Motor neuron (in vitro differentiated cells): ENCODE measurements around the gene PPP1R13B. TPM values are rescaled to one million over a fixed set of nuclear protein-coding genes. Genes with fewer than 3 reads are reported as not detected.
"Not testable (repeated sequence)": the region's sequence is repeated elsewhere in the genome, so short reads cannot be mapped to it uniquely, and the experiment has no call there.

Experiments used
- ATAC-seq, 8 experiments: fragments of 200-7000 bp; cut with Tn5 transposase; replicated peaks in 6 of 8; 2 replicates each; pipeline ENCODE4 v1.8.0; 2021; ENCODE audit warnings: mild to moderate bottlenecking in 8 of 8, moderate library complexity in 8 of 8
- H3K27ac ChIP-seq, 2 donors: fragments of 250-450 bp; sonication (Bioruptor Pico); 2 replicates each; pipeline ENCODE4 v1.9.0; 2021; ENCODE audit warnings: antibody characterized with exemption in 2 of 2, mild to moderate bottlenecking in 2 of 2, moderate library complexity in 1 of 2
- H3K4me1 ChIP-seq, 2 donors: fragments of 250-450 bp; sonication (Bioruptor Pico); replicated peaks in 1 of 2; 2 replicates each; pipeline ENCODE4 v1.6.1; 2021; ENCODE audit warnings: antibody characterized with exemption in 2 of 2, mild to moderate bottlenecking in 2 of 2, moderate library complexity in 1 of 2
- H3K4me3 ChIP-seq, 5 donors: fragments of 250-450 bp; sonication (Bioruptor Pico); 2 replicates each; pipeline ENCODE4 v1.9.0; 2021; ENCODE audit warnings: antibody characterized with exemption in 5 of 5, mild to moderate bottlenecking in 5 of 5, moderate library complexity in 4 of 5
- WGBS, 10 experiments: fragments of 450-650 bp; shearing (Covaris generic); methylation state at CpG; one replicate each; pipeline ENCODE4 v1.0.0; 2022; 5-methylcytosine and 5-hydroxymethylcytosine counted together
- in situ Hi-C, 9 experiments: fragments of 400-800 bp; cut with MboI; loops; one replicate each; pipeline ENCODE4 v1.15.0; 2021; ENCODE audit warnings: low sequenced_read_pairs in 9 of 9, low pct_unique_long_range_greater_than_20kb in 2 of 9; ENCODE audit not compliant: unreplicated experiment in 9 of 9
- total RNA-seq, 8 experiments: library from RNA; unstranded; fragments of 300-600 nt; gene quantifications; 2 replicates each; pipeline versions ENCODE4 v1.2.3 to v1.2.4, GENCODE V29; 2022

The PPP1R13B gene
- 10 to 100 TPM in 1 of 8 experiments, 1 to 10 TPM in 7; 3.0 to 10.6 (median 8.6) TPM for total RNA-seq

GRCh38 chr14:103847451-103848174 lies at the start of gene PPP1R13B:
PPP1R13B (minus strand) TSS chr14:103847575; CDS start chr14:103847307, 268 bp downstream.
- Histone ChIP-seq H3K4me3 (peak within 1 kb of the TSS; percentile 57 to 92 (median 66)), H3K4me1 (peaks cover 11 to 17% of the 10 kb centered on the region in 2 donors), H3K27ac (peak within 1 kb of the TSS; percentile 64 to 73)
- 0% methylated on average over 8 of the region's 104 CpGs; no CpG with 5 or more reads in 9 of the 10 experiments for WGBS, 10 experiments
- ATAC-seq = peak; percentile 88 to 95 (median 90)
- in situ Hi-C loops = no loop called here

- WGBS, 10 experiments = 38 to 100% (median 67%) methylated on average over 1 to 6 of the region's 6 CpGs; no CpG with 5 or more reads in 4 of the 10 experiments
- Histone ChIP-seq H3K4me1 (no peaks in the 10 kb centered on the region), H3K4me3 (no peak overlapping the region), H3K27ac (no peak overlapping the region)
- no peak for ATAC-seq
- in situ Hi-C loops = no loop called here
Measured at GRCh38 chr14:103896578-103896977, 49.2 kb upstream of the PPP1R13B start.

- WGBS, 10 experiments = 14 to 79% methylated on average over 1 to 4 of the region's 7 CpGs; no CpG with 5 or more reads in 8 of the 10 experiments
- no peak overlapping the region for H3K27ac ChIP-seq
- in situ Hi-C loops = no loop called here
Measured at GRCh38 chr14:103894723-103895059, 47.3 kb upstream of the PPP1R13B start.

GRCh38 chr14:103894034-103894722 lies 46.8 kb upstream of the PPP1R13B start:
- no peak overlapping the region for H3K4me3 ChIP-seq
- WGBS, 10 experiments = 8 to 100% (median 67%) methylated on average over 2 to 7 of the region's 26 CpGs; no CpG with 5 or more reads in 5 of the 10 experiments
- no peak overlapping the region for H3K27ac ChIP-seq
- in situ Hi-C loops = no loop called here
- ATAC-seq = no peak
- no peaks in the 10 kb centered on the region for H3K4me1 ChIP-seq

More at GRCh38 chr14:103894723-103895059, 47.3 kb upstream of the PPP1R13B start:
- Histone ChIP-seq H3K4me3 (no peak overlapping the region), H3K4me1 (no peaks in the 10 kb centered on the region)
- no peak for ATAC-seq

- ATAC-seq = no peak
- Histone ChIP-seq H3K4me3 (no peak overlapping the region), H3K27ac (no peak overlapping the region), H3K4me1 (no peaks in the 10 kb centered on the region)
- in situ Hi-C loops = no loop called here
- 29 to 83% (median 40%) methylated on average over 1 to 3 of the region's 8 CpGs; no CpG with 5 or more reads in 5 of the 10 experiments for WGBS, 10 experiments
Measured at GRCh38 chr14:103892247-103892646, 44.9 kb upstream of the PPP1R13B start.

GRCh38 chr14:103891667-103892215 lies 44.4 kb upstream of the PPP1R13B start:
- H3K27ac ChIP-seq = no peak overlapping the region
- ATAC-seq = no peak
- 73 to 100% (median 90%) methylated on average over 1 to 6 of the region's 15 CpGs; no CpG with 5 or more reads in 3 of the 10 experiments for WGBS, 10 experiments
- H3K4me3 ChIP-seq = no peak overlapping the region
- in situ Hi-C loops = no loop called here
- H3K4me1 ChIP-seq = no peaks in the 10 kb centered on the region

- 50 to 93% (median 80%) methylated on average over 2 to 4 of the region's 18 CpGs; no CpG with 5 or more reads in 3 of the 10 experiments for WGBS, 10 experiments
- Histone ChIP-seq H3K4me3 (no peak overlapping the region), H3K27ac (no peak overlapping the region), H3K4me1 (no peaks in the 10 kb centered on the region)
- in situ Hi-C loops = no loop called here
- ATAC-seq = no peak
Measured at GRCh38 chr14:103890821-103891666, 43.7 kb upstream of the PPP1R13B start.

- Histone ChIP-seq H3K4me3 (no peak overlapping the region), H3K4me1 (no peaks in the 10 kb centered on the region), H3K27ac (no peak overlapping the region)
- WGBS, 10 experiments = 80 to 94% (median 93%) methylated on average over 2 to 6 of the region's 10 CpGs; no CpG with 5 or more reads in 7 of the 10 experiments
- in situ Hi-C loops = no loop called here
- ATAC-seq = no peak
Measured at GRCh38 chr14:103890052-103890371, 42.6 kb upstream of the PPP1R13B start.

GRCh38 chr14:103889313-103890051 lies 42.1 kb upstream of the PPP1R13B start:
- Histone ChIP-seq H3K4me3 (no peak overlapping the region), H3K27ac (no peak overlapping the region), H3K4me1 (no peaks in the 10 kb centered on the region)
- peak in 2 of 8 experiments; percentile 42 to 96 for ATAC-seq
- in situ Hi-C loops = no loop called here
- 65 to 90% (median 66%) methylated on average over 2 to 13 of the region's 31 CpGs; no CpG with 5 or more reads in 4 of the 10 experiments for WGBS, 10 experiments

GRCh38 chr14:103889002-103889312 lies 41.6 kb upstream of the PPP1R13B start:
- H3K4me3 ChIP-seq, H3K4me1 ChIP-seq, in situ Hi-C loops, H3K27ac ChIP-seq, ATAC-seq: not testable (repeated sequence)
- 90 to 100% (median 100%) methylated on average over 1 to 7 of the region's 8 CpGs; no CpG with 5 or more reads in 5 of the 10 experiments for WGBS, 10 experiments

- ATAC-seq = no peak
- Histone ChIP-seq H3K27ac (no peak overlapping the region), H3K4me1 (no peaks in the 10 kb centered on the region), H3K4me3 (no peak overlapping the region)
- 65 to 93% (median 75%) methylated on average over 1 to 5 of the region's 10 CpGs; no CpG with 5 or more reads in 6 of the 10 experiments for WGBS, 10 experiments
- in situ Hi-C loops = no loop called here
Measured at GRCh38 chr14:103887557-103888115, 40.3 kb upstream of the PPP1R13B start.

- 80% methylated on average over 1 of the region's 6 CpGs; no CpG with 5 or more reads in 9 of the 10 experiments for WGBS, 10 experiments
- no peak for ATAC-seq
- Histone ChIP-seq H3K4me1 (no peaks in the 10 kb centered on the region), H3K4me3 (no peak overlapping the region), H3K27ac (no peak overlapping the region)
- in situ Hi-C loops = no loop called here
Measured at GRCh38 chr14:103887170-103887501, 39.8 kb upstream of the PPP1R13B start.
